Measurements from ENCODE around the gene TP53INP2. TPM values are rescaled to one million over a fixed set of nuclear protein-coding genes. Genes with fewer than 3 reads are reported as not detected.

Gene TP53INP2
- total and polyA plus RNA-seq, 2 of the 8 experiments (the other 6 are each of a cell fraction or from before 2014, with no cell fraction given) = 2.4 to 4.8 TPM

DNA sequence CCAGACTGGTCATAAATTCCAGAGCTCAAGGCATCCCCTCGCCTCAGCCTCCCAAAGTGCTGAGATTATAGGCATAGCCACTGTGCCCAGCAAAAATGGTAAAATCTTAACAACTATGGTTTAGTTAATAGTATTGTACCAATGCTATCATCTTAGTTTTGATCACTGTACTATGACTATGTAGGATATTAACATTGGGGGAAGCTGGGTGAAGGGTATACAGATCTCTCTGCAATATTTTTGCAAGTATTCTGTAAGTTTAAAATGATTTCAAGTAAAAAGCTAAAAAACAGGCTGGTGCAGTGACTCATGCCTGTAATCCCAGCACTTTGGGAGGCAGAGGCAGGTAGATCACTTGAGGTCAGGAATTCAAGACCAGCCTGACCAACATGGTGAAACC is 35.0 kb upstream of the TP53INP2 start:
- Histone ChIP-seq H3K56ac (replicated peaks; ENCODE audit: insufficient read length, low read depth, low read length) (no peak overlapping the region), H3K4ac (replicated peaks; ENCODE audit: insufficient read length, low read depth, low read length) (no peak overlapping the region), H3K18ac (ENCODE audit: extremely low read depth, low read length) (no peak overlapping the region), H3K14ac (ENCODE audit: insufficient read length) (no peak overlapping the region), H4K91ac (replicated peaks; ENCODE audit: insufficient read length, low read length) (no peak overlapping the region), H2BK20ac (ENCODE audit: low read length) (no peak overlapping the region), H3K27me3 (replicated peaks in 1 of 4; ENCODE audit: control insufficient read depth in 3 of 4, extremely low read depth in 1 of 4, insufficient read depth in 3 of 4, low read length in 3 of 4) (no peaks in the 10 kb centered on the region), H2BK12ac (ENCODE audit: low read depth, low read length) (no peak overlapping the region), H4K20me1 (replicated peaks in 1 of 2; ENCODE audit: control insufficient read depth in 1 of 2, insufficient read depth in 2 of 2, low read length in 2 of 2) (no peaks in the 10 kb centered on the region), H3K23ac (ENCODE audit: insufficient read length) (no peak overlapping the region), H3K79me1 (ENCODE audit: low read depth, low read length) (no peaks in the 10 kb centered on the region; the same call in 1 of the 2 replicates), H3K4me2 (ENCODE audit: insufficient read depth in 1 of 2, low read depth in 2 of 2, low read length in 2 of 2) (no peak overlapping the region), H2BK15ac (ENCODE audit: low read length) (no peak overlapping the region), H3K9me3 (ENCODE audit: insufficient read depth in 2 of 2, low read depth in 1 of 2, low read length in 1 of 2) (no peaks in the 10 kb centered on the region), H3K36me3 (ENCODE audit: control insufficient read depth in 2 of 4, insufficient read depth in 4 of 4, low read length in 3 of 4) (no peaks in the 10 kb centered on the region), H4K8ac (ENCODE audit: extremely low read depth, insufficient read depth, low read length) (no peak overlapping the region), H3K9ac (replicated peaks in 1 of 4; ENCODE audit: extremely low read depth in 1 of 4, low read depth in 3 of 4, low read length in 3 of 4) (no peak overlapping the region), H3K4me1 (replicated peaks in 1 of 4; ENCODE audit: control insufficient read depth in 3 of 4, insufficient read depth in 4 of 4, low read length in 3 of 4) (no peaks in the 10 kb centered on the region), H3K23me2 (ENCODE audit: low read depth, low read length) (no peaks in the 10 kb centered on the region), H4K5ac (ENCODE audit: insufficient read length, low read depth, low read length) (no peak overlapping the region), H2AK5ac (ENCODE audit: low read depth, low read length) (no peak overlapping the region), H2BK120ac (replicated peaks; ENCODE audit: low read depth, low read length) (no peak overlapping the region), H3K79me2 (ENCODE audit: control insufficient read depth in 1 of 2, insufficient read depth in 2 of 2, low read length in 2 of 2) (peaks cover 0 to 4% of the 10 kb centered on the region in 2 experiments; a peak in 2 of 4 replicates), H2AFZ (ENCODE audit: low read length) (no peak overlapping the region), H2BK5ac (ENCODE audit: low read depth, low read length) (no peak overlapping the region), H3K27ac (ENCODE audit: low read depth, low read length) (no peak overlapping the region), H3K4me3 (ENCODE audit: extremely low read depth in 1 of 4, insufficient read depth in 2 of 4, low read depth in 3 of 4, low read length in 4 of 4) (no peak overlapping the region)
- DNase-seq (ENCODE audit: low read depth in 1 of 2, low spot score in 2 of 2) = no peak
- POLR2A ChIA-PET (ENCODE audit: partially characterized antibody) = no interaction called here
- no peak for FAIRE-seq
- TF ChIP-seq SP1 (IDR thresholded peaks at IDR 0.05; ENCODE audit: low read depth, low read length) (no peak), GTF2F1 (IDR thresholded peaks at IDR 0.05; ENCODE audit: borderline replicate concordance, low read depth, low read length) (no peak), TAF1 (IDR thresholded peaks at IDR 0.05; ENCODE audit: low read depth, low read length) (no peak), KDM4A (IDR thresholded peaks at IDR 0.05; ENCODE audit: low read depth, low read length, severe bottlenecking) (no peak)
- 95% methylated on average over 1 of the region's 1 CpG; no CpG with 5 or more reads in 1 of the 2 experiments for WGBS, 2 experiments (ENCODE audit: extremely low coverage in 1 of 2, insufficient coverage in 1 of 2, insufficient read length in 1 of 2, insufficient replicate concordance in 2 of 2, low coverage in 1 of 2, low lambda C conversion rate in 2 of 2, missing lambda C conversion rate in 1 of 2)
- CTCF ChIA-PET (ENCODE audit: partially characterized antibody) = no interaction called here
